IMR-90 (cell line): ENCODE results near the gene LIPK. TPM values are rescaled to one million over a fixed set of nuclear protein-coding genes. Genes with fewer than 3 reads are reported as not detected.

ENCODE experiments used
- ATAC-seq: fragments of 200-7000 bp; cut with Tn5 transposase; 2 replicates; pipeline ENCODE4 v1.9.1; 2020; ENCODE audit warnings: low read depth, mild to moderate bottlenecking, moderate library complexity
- BruUV-seq: library from RNA; stranded (reverse); fragments of 400-500 nt; replicated peaks from 2 replicates; lab custom pipeline; 2021; lab: Mats Ljungman, UMichigan
- CTCF ChIA-PET: fragments of 300-600 bp; formaldehyde crosslinking; extraction: SDS; loops from one replicate; lab custom pipeline; 2021; ENCODE audit warnings: antibody characterized with exemption; lab: Yijun Ruan, JAX
- POLR2A ChIA-PET: fragments of 300-600 bp; sonication (Branson Sonifier 250); formaldehyde crosslinking; loops from one replicate; lab custom pipeline; 2022; ENCODE audit warnings: antibody characterized with exemption; ENCODE audit not compliant: unreplicated experiment; lab: Charles Lee
- DNase-seq: peaks from one replicate; pipeline ENCODE4 v3.0.0; 2013
- H2AFZ ChIP-seq: replicated peaks from 2 replicates; pipeline ENCODE3; 2013; ENCODE audit warnings: low read length, mild to moderate bottlenecking; ENCODE audit not compliant: poor library complexity
- H2AK5ac ChIP-seq: 2 replicates; pipeline ENCODE4 v1.6.1; 2013; ENCODE audit warnings: low read depth, low read length, inconsistent platforms
- H2AK9ac ChIP-seq: replicated peaks from 2 replicates; pipeline ENCODE3; 2013; ENCODE audit warnings: mild to moderate bottlenecking, low read depth, low read length, moderate library complexity; ENCODE audit not compliant: poor library complexity
- H2BK120ac ChIP-seq: 2 replicates; pipeline ENCODE4 v1.6.1; 2013; ENCODE audit warnings: low read depth, low read length, inconsistent platforms
- H2BK15ac ChIP-seq: 3 replicates; pipeline ENCODE4 v1.6.1; 2013; ENCODE audit warnings: low read depth, low read length, inconsistent platforms
- H2BK20ac ChIP-seq: 2 replicates; pipeline ENCODE4 v1.6.1; 2013; ENCODE audit warnings: low read depth, mild to moderate bottlenecking, inconsistent platforms, low read length, moderate library complexity
- H2BK5ac ChIP-seq: 2 replicates; pipeline ENCODE4 v1.6.1; 2013; ENCODE audit warnings: mild to moderate bottlenecking, low read depth, low read length, inconsistent platforms; ENCODE audit not compliant: poor library complexity, severe bottlenecking
- H3K14ac ChIP-seq: replicated peaks from 2 replicates; pipeline ENCODE4 v1.6.1; 2013; ENCODE audit warnings: low read depth, low read length, inconsistent platforms
- H3K18ac ChIP-seq: 2 replicates; pipeline ENCODE4 v1.6.1; 2013; ENCODE audit warnings: low read depth, low read length, control low read depth
- H3K23ac ChIP-seq: 2 replicates; pipeline ENCODE4 v1.6.1; 2013; ENCODE audit warnings: low read depth, low read length, inconsistent platforms
- H3K27ac ChIP-seq: 2 replicates; pipeline ENCODE4 v1.5.1; 2013; ENCODE audit warnings: mild to moderate bottlenecking, control low read depth, low read length; ENCODE audit not compliant: insufficient read depth
- H3K27me3 ChIP-seq: 2 replicates; pipeline ENCODE4 v1.6.1; 2013; ENCODE audit warnings: low read length; ENCODE audit not compliant: control insufficient read depth, insufficient read depth
- H3K36me3 ChIP-seq: 2 replicates; pipeline ENCODE4 v1.6.1; 2013; ENCODE audit warnings: low read length, mixed read lengths; ENCODE audit not compliant: control insufficient read depth, insufficient read depth
- H3K4ac ChIP-seq: 2 replicates; pipeline ENCODE4 v1.6.1; 2013; ENCODE audit warnings: low read depth, low read length, inconsistent platforms
- H3K4me1 ChIP-seq: 2 replicates; pipeline ENCODE4 v1.6.1; 2013; ENCODE audit warnings: low read length, mixed read lengths; ENCODE audit not compliant: control insufficient read depth, insufficient read depth
- H3K4me2 ChIP-seq: 2 replicates; pipeline ENCODE4 v1.6.1; 2013; ENCODE audit warnings: low read depth, mild to moderate bottlenecking, control low read depth, low read length, moderate library complexity
- H3K4me3 ChIP-seq: 2 replicates; pipeline ENCODE4 v1.5.1; 2013; ENCODE audit warnings: low read depth, mild to moderate bottlenecking, control low read depth, low read length, moderate library complexity; ENCODE audit not compliant: insufficient read depth
- H3K56ac ChIP-seq: 2 replicates; pipeline ENCODE4 v1.6.1; 2013; ENCODE audit warnings: low read length, inconsistent platforms; ENCODE audit not compliant: insufficient read depth; ENCODE audit errors: extremely low read depth
- H3K79me1 ChIP-seq, 2 experiments: 2 replicates each; pipeline ENCODE4 v1.6.1; 2013; ENCODE audit warnings: low read length in 2 of 2, inconsistent platforms in 1 of 2, low read depth in 1 of 2
- H3K9ac ChIP-seq: 2 replicates; pipeline ENCODE4 v1.6.1; 2013; ENCODE audit warnings: low read depth, low read length, control low read depth
- H3K9me1 ChIP-seq: 2 replicates; pipeline ENCODE4 v1.6.1; 2013; ENCODE audit warnings: low read length, inconsistent platforms; ENCODE audit not compliant: insufficient read depth
- H3K9me3 ChIP-seq: 2 replicates; pipeline ENCODE4 v1.6.1; 2013; ENCODE audit warnings: low read length; ENCODE audit not compliant: control insufficient read depth, insufficient read depth
- H4K20me1 ChIP-seq: 2 replicates; pipeline ENCODE4 v1.6.1; 2013; ENCODE audit warnings: low read length, inconsistent platforms; ENCODE audit not compliant: insufficient read depth
- H4K5ac ChIP-seq: 2 replicates; pipeline ENCODE4 v1.6.1; 2013; ENCODE audit warnings: mild to moderate bottlenecking, low read depth, low read length, control low read depth
- H4K8ac ChIP-seq, 2 experiments: 2 replicates each; pipeline ENCODE4 v1.6.1; 2013; ENCODE audit warnings: low read depth in 2 of 2, low read length in 2 of 2, control low read depth in 1 of 2, inconsistent platforms in 1 of 2
- H4K91ac ChIP-seq: 2 replicates; pipeline ENCODE4 v1.6.1; 2013; ENCODE audit warnings: low read depth, low read length, inconsistent platforms; ENCODE audit not compliant: insufficient read depth
- CEBPB ChIP-seq: IDR thresholded peaks from 2 replicates; pipeline ENCODE4 v1.6.1; 2012; ENCODE audit warnings: low read depth, low read length, improper control_type of control experiment
- CHD1 ChIP-seq: IDR thresholded peaks from 2 replicates; pipeline ENCODE4 v1.6.1; 2012; ENCODE audit warnings: low read depth, low read length, improper control_type of control experiment
- ELK1 ChIP-seq: fragments of 150-350 bp; IDR thresholded peaks from 2 replicates; pipeline ENCODE4 v1.6.1; 2016; ENCODE audit warnings: low read depth, mild to moderate bottlenecking, low read length, moderate library complexity, borderline replicate concordance
- MAZ ChIP-seq: IDR thresholded peaks from 2 replicates; pipeline ENCODE4 v1.6.1; 2012; ENCODE audit warnings: low read depth, mild to moderate bottlenecking, low read length, improper control_type of control experiment, moderate library complexity, borderline replicate concordance
- MXI1 ChIP-seq: IDR thresholded peaks from 2 replicates; pipeline ENCODE4 v1.6.1; 2012; ENCODE audit warnings: low read depth, mild to moderate bottlenecking, low read length, moderate library complexity, borderline replicate concordance
- NFE2L2 ChIP-seq: fragments of 150-350 bp; IDR thresholded peaks from 2 replicates; pipeline ENCODE4 v1.6.1; 2016; ENCODE audit warnings: low read depth, mild to moderate bottlenecking, low read length
- POLR2A ChIP-seq: IDR thresholded peaks from 2 replicates; pipeline ENCODE4 v1.6.1; 2012; ENCODE audit warnings: mild to moderate bottlenecking, low read depth, low read length
- RFX5 ChIP-seq: IDR thresholded peaks from 2 replicates; pipeline ENCODE4 v1.8.0; 2012; ENCODE audit warnings: low read depth, mild to moderate bottlenecking, low read length, moderate library complexity
- USF2 ChIP-seq: fragments of 150-350 bp; IDR thresholded peaks from 2 replicates; pipeline ENCODE4 v1.6.1; 2017; ENCODE audit warnings: mild to moderate bottlenecking, antibody characterized with exemption, low read length, low read depth
- WGBS, 2 experiments: methylation state at CpG; one replicate each; pipeline versions ENCODE4 v1.1.5 to v1.1.7; 2013; ENCODE audit warnings: missing lambda C conversion rate in 2 of 2; ENCODE audit not compliant: insufficient read length in 1 of 2; ENCODE audit errors: extremely low coverage in 2 of 2; 5-methylcytosine and 5-hydroxymethylcytosine counted together
- dilution Hi-C: fragments of 300-500 bp; cut with HindIII; formaldehyde crosslinking; loops from one replicate; pipeline ENCODE4 v1.14.3; 2018; ENCODE audit warnings: low sequenced_read_pairs; ENCODE audit not compliant: unreplicated experiment
- in situ Hi-C: fragments of 300-500 bp; cut with MboI; formaldehyde crosslinking; loops from 3 replicates; pipeline ENCODE4 v1.14.3; 2019; ENCODE audit warnings: low sequenced_read_pairs, inconsistent platforms, mixed read lengths
- intact Hi-C: fragments of 100-400 bp; cut with micrococcal nuclease; formaldehyde crosslinking; loops from 2 replicates; pipeline ENCODE4 v1.10.0; 2022
- polyA plus RNA-seq, 3 experiments: library from polyadenylated mRNA; depleted of rRNA; stranded (reverse); fragments of >200 nt; gene quantifications; 2 replicates each; pipeline ENCODE4 v1.2.3, GENCODE V29; 2012; ENCODE audit warnings: low replicate concordance in 1 of 3
- total RNA-seq: library from RNA; depleted of rRNA; stranded (reverse); fragments of >200 nt; gene quantifications from 2 replicates; pipeline ENCODE4 v1.2.3, GENCODE V29; 2012

The LIPK gene
- total and polyA plus RNA-seq, 2 of the 4 experiments (the other 2 are of a cell fraction) = not detected

- intact Hi-C loops = loop anchor here (5.0 kb wide), 1 partner anchor 74 kb away; the partner anchor contains the start of gene LIPK
- Histone ChIP-seq H3K4ac (no peak overlapping the region), H3K4me2 (no peak overlapping the region), H4K91ac (no peak overlapping the region), H2AFZ (no peak overlapping the region), H3K23ac (no peak overlapping the region), H3K9ac (no peak overlapping the region), H2BK15ac (no peak overlapping the region), H3K14ac (no peak overlapping the region), H2AK9ac (no peak overlapping the region), H4K8ac (no peak overlapping the region), H3K9me1 (no peaks in the 10 kb centered on the region), H3K36me3 (no peaks in the 10 kb centered on the region), H2BK120ac (no peak overlapping the region), H3K56ac (no peak overlapping the region), H3K18ac (no peak overlapping the region), H4K5ac (no peak overlapping the region), H2AK5ac (no peak overlapping the region), H3K79me1 (no peaks in the 10 kb centered on the region), H3K4me1 (no peaks in the 10 kb centered on the region), H2BK20ac (no peak overlapping the region), H4K20me1 (no peaks in the 10 kb centered on the region), H3K4me3 (no peak overlapping the region), H2BK5ac (no peak overlapping the region), H3K27ac (no peak overlapping the region), H3K27me3 (peaks cover 3% of the 10 kb centered on the region; the same call in 1 of the 2 replicates), H3K9me3 (no peaks in the 10 kb centered on the region)
- WGBS, 2 experiments = no CpG with 5 or more reads among the region's 2 CpGs
- no peak for TF ChIP-seq NFE2L2
- TF ChIP-seq POLR2A = no peak
- TF ChIP-seq USF2 = no peak
- TF ChIP-seq MAZ = no peak
- no peak for TF ChIP-seq CEBPB
- TF ChIP-seq CHD1 = no peak
- no peak for TF ChIP-seq MXI1
- TF ChIP-seq ELK1 = no peak
- TF ChIP-seq RFX5 = no peak
- ChIA-PET CTCF (interaction anchor here (0.8 kb wide), 1 partner anchor 7 kb away, joined by 3 read pairs; no protein-coding TSS in a partner anchor), POLR2A (no interaction called here)
- no peak for DNase-seq
- no peak for ATAC-seq
- dilution Hi-C loops = no loop called here
- no TSS peak for BruUV-seq
- in situ Hi-C loops = no loop called here
Measured at GRCh38 chr10:88781206-88781605, 75.2 kb downstream of the LIPK start.
